ENCODE measurements around the gene CIB2.

GRCh38 chr15:78104566-78105475 lies 26.4 kb downstream of the CIB2 start:
- TF ChIP-seq CTCF (tag by site-specific recombination; IDR thresholded peaks at IDR 0.05) (no peak), ZNF830 (tag by site-specific recombination; IDR thresholded peaks at IDR 0.05; ENCODE audit: low read depth) (no peak), PATZ1 (tag by site-specific recombination; IDR thresholded peaks at IDR 0.05) (no peak), MYNN (tag by site-specific recombination; IDR thresholded peaks at IDR 0.05; ENCODE audit: borderline replicate concordance) (no peak), ZNF76 (tag by site-specific recombination; IDR thresholded peaks at IDR 0.05; ENCODE audit: borderline replicate concordance, low read depth) (no peak)
